HCT116 (cell line): ENCODE results near the gene SCFD2. TPM values are rescaled to one million over a fixed set of nuclear protein-coding genes. Genes with fewer than 3 reads are reported as not detected.

ENCODE experiments used
- ATAC-seq: fragments of 200-7000 bp; cut with Tn5 transposase; 2 replicates; pipeline ENCODE4 v1.9.1; 2020; ENCODE audit warnings: mild to moderate bottlenecking, moderate library complexity
- BruUV-seq: library from RNA; stranded (reverse); fragments of 400-500 nt; replicated peaks from 2 replicates; lab custom pipeline; 2021; lab: Mats Ljungman, UMichigan
- CTCF ChIA-PET: fragments of 300-600 bp; sonication (Branson Sonifier 250); formaldehyde crosslinking; loops from one replicate; lab custom pipeline; 2021; ENCODE audit warnings: antibody characterized with exemption; lab: Charles Lee
- POLR2A ChIA-PET: fragments of 300-600, 350-600 bp; sonication (Branson Sonifier 250); formaldehyde crosslinking; loops from one replicate; lab custom pipeline; 2021; ENCODE audit warnings: antibody characterized with exemption; lab: Charles Lee
- RAD21 ChIA-PET, 2 experiments: fragments of 300-600 bp; sonication (Branson Sonifier 250); formaldehyde crosslinking; loops; one replicate each; lab custom pipeline; 2023; ENCODE audit warnings: low total read pairs in 2 of 2; ENCODE audit not compliant: uncharacterized antibody in 2 of 2, unreplicated experiment in 2 of 2, low non-redundant PET in 1 of 2; lab: Charles Lee
- DNase-seq: peaks from one replicate; pipeline ENCODE4 v3.0.0-alpha.2; 2010; ENCODE audit warnings: low read depth, low spot score
- H2AFZ ChIP-seq: fragments of 200-600 bp; shearing (Covaris generic), sonication (generic); 2 replicates; pipeline ENCODE4 v1.6.1; 2017; ENCODE audit warnings: low read depth, mixed run types, mixed read lengths, antibody characterized with exemption, low read length; ENCODE audit not compliant: poor library complexity, severe bottlenecking
- H3K27ac ChIP-seq: 2 replicates; pipeline ENCODE4 v1.5.1; 2012; ENCODE audit warnings: low read depth, low read length
- H3K27me3 ChIP-seq: fragments of 200-600 bp; sonication (generic); 2 replicates; pipeline ENCODE4 v1.6.1; 2016; ENCODE audit warnings: mixed run types, low read length, mixed read lengths; ENCODE audit not compliant: insufficient read depth
- H3K36me3 ChIP-seq, 2 experiments: fragments of 200-500 bp in 1 of 2; fragments of 200-600 bp in 1 of 2; sonication (Bioruptor generic) in 1 of 2; sonication (generic) in 1 of 2; 2 replicates each; pipeline versions ENCODE4 v1.5.1 to v1.6.1; 2014 to 2016; ENCODE audit warnings: low read length in 2 of 2, inconsistent platforms in 1 of 2, mixed read lengths in 1 of 2, mixed run types in 1 of 2; ENCODE audit not compliant: insufficient read depth in 2 of 2, control insufficient read depth in 1 of 2
- H3K4me1 ChIP-seq, 2 experiments: fragments of 200-600 bp in 1 of 2; sonication (generic) in 1 of 2; 2 replicates each; pipeline versions ENCODE4 v1.5.1 to v1.6.1; 2012 to 2017; ENCODE audit warnings: low read length in 2 of 2, inconsistent platforms in 1 of 2, mild to moderate bottlenecking in 1 of 2, mixed read lengths in 1 of 2, mixed run types in 1 of 2, moderate library complexity in 1 of 2; ENCODE audit not compliant: insufficient read depth in 2 of 2, control insufficient read depth in 1 of 2
- H3K4me2 ChIP-seq: fragments of 200-600 bp; sonication (generic); 2 replicates; pipeline ENCODE4 v1.6.1; 2017; ENCODE audit warnings: mixed run types, low read length, mixed read lengths
- H3K4me3 ChIP-seq, 2 experiments: fragments of 200-600 bp in 1 of 2; sonication (generic) in 1 of 2; replicated peaks in 1 of 2; 2 replicates each; pipeline ENCODE4 v1.5.1; 2011 to 2016; ENCODE audit warnings: low read length in 2 of 2, control low read depth in 1 of 2, low read depth in 1 of 2, mild to moderate bottlenecking in 1 of 2, mixed read lengths in 1 of 2, mixed run types in 1 of 2
- H3K79me2 ChIP-seq: fragments of 200-600 bp; sonication (generic); 2 replicates; pipeline ENCODE4 v1.6.1; 2017; ENCODE audit warnings: mild to moderate bottlenecking, mixed run types, low read length, moderate library complexity, mixed read lengths; ENCODE audit not compliant: insufficient read depth
- H3K9ac ChIP-seq: fragments of 200-600 bp; sonication (generic); 2 replicates; pipeline ENCODE4 v1.6.1; 2016; ENCODE audit warnings: low read length, mixed read lengths
- H3K9me2 ChIP-seq: fragments of 200-600 bp; sonication (generic), shearing (Covaris generic); 2 replicates; pipeline ENCODE4 v1.6.1; 2017; ENCODE audit warnings: mixed run types, mild to moderate bottlenecking, moderate library complexity; ENCODE audit not compliant: insufficient read depth
- H3K9me3 ChIP-seq, 2 experiments: fragments of 200-500 bp in 1 of 2; fragments of 200-600 bp in 1 of 2; sonication (Bioruptor generic) in 1 of 2; sonication (generic) in 1 of 2; 2 replicates each; pipeline ENCODE4 v1.6.1; 2014 to 2017; ENCODE audit warnings: low read length in 2 of 2, mixed read lengths in 2 of 2, inconsistent platforms in 1 of 2, low read depth in 1 of 2, mild to moderate bottlenecking in 1 of 2, mixed run types in 1 of 2, moderate library complexity in 1 of 2; ENCODE audit not compliant: control insufficient read depth in 1 of 2, insufficient read depth in 1 of 2
- H4K20me1 ChIP-seq: fragments of 200-600 bp; sonication (generic), shearing (Covaris generic); 2 replicates; pipeline ENCODE4 v1.6.1; 2017; ENCODE audit warnings: mixed run types, mild to moderate bottlenecking, moderate library complexity; ENCODE audit not compliant: insufficient read depth
- ATF3 ChIP-seq: IDR thresholded peaks from 2 replicates; pipeline ENCODE4 v1.6.1; 2012
- CBX3 ChIP-seq: IDR thresholded peaks from 2 replicates; pipeline ENCODE4 v1.6.1; 2012; ENCODE audit warnings: low read depth
- CTCF ChIP-seq, 3 experiments: fragments of 200-600 bp in 1 of 3; sonication (generic) in 1 of 3; IDR thresholded peaks in 2 of 3; conservative IDR thresholded peaks in 1 of 3; 2 replicates each; pipeline ENCODE4 v1.5.1; 2012 to 2017; ENCODE audit warnings: low read depth in 2 of 3, low read length in 2 of 3, antibody characterized with exemption in 1 of 3, borderline replicate concordance in 1 of 3, control low read depth in 1 of 3, mild to moderate bottlenecking in 1 of 3, mixed read lengths in 1 of 3, mixed run types in 1 of 3, moderate library complexity in 1 of 3; ENCODE audit not compliant: insufficient read depth in 1 of 3
- EGR1 ChIP-seq: IDR thresholded peaks from 2 replicates; pipeline ENCODE4 v1.6.1; 2012; ENCODE audit warnings: low read depth
- ELF1 ChIP-seq: IDR thresholded peaks from 2 replicates; pipeline ENCODE4 v1.6.1; 2012; ENCODE audit warnings: low read depth, borderline replicate concordance
- EZH2 ChIP-seq: fragments of 200-600 bp; sonication (generic); IDR thresholded peaks from 2 replicates; pipeline ENCODE4 v1.6.1; 2017; ENCODE audit warnings: antibody characterized with exemption, mixed run types
- JUND ChIP-seq: IDR thresholded peaks from 2 replicates; pipeline ENCODE4 v1.6.1; 2012
- MAX ChIP-seq: IDR thresholded peaks from 2 replicates; pipeline ENCODE4 v1.6.1; 2012
- RAD21 ChIP-seq: IDR thresholded peaks from 2 replicates; pipeline ENCODE4 v1.6.1; 2012; ENCODE audit warnings: low read depth, mild to moderate bottlenecking
- SIN3A ChIP-seq: IDR thresholded peaks from 2 replicates; pipeline ENCODE4 v1.6.1; 2012; ENCODE audit warnings: low read depth
- SP1 ChIP-seq: IDR thresholded peaks from 2 replicates; pipeline ENCODE4 v1.6.1; 2012; ENCODE audit warnings: low read depth
- SRF ChIP-seq: IDR thresholded peaks from 2 replicates; pipeline ENCODE4 v1.6.1; 2012; ENCODE audit warnings: low read depth
- ZBTB33 ChIP-seq: IDR thresholded peaks from 2 replicates; pipeline ENCODE4 v1.6.1; 2011; ENCODE audit warnings: mild to moderate bottlenecking, low read length, moderate library complexity; ENCODE audit not compliant: insufficient replicate concordance; ENCODE audit errors: extremely low read depth
- ZFX ChIP-seq: fragments of 450-650 bp; IDR thresholded peaks from 2 replicates; pipeline ENCODE4 v1.6.1; 2017
- intact Hi-C: fragments of 100-400 bp; cut with micrococcal nuclease; formaldehyde crosslinking; loops from 2 replicates; pipeline ENCODE4 v1.10.0; 2022
- total RNA-seq: library from RNA; stranded (reverse); gene quantifications from one replicate; pipeline ENCODE4 v1.2.1, GENCODE V29; 2021; ENCODE audit not compliant: unreplicated experiment

The SCFD2 gene
- total RNA-seq, 1 experiment from 2014 or later = 13.6 TPM

- TF ChIP-seq CTCF (IDR thresholded peaks at IDR 0.05 in 2 of 3, conservative IDR thresholded peaks at IDR 0.05 in 1 of 3; ENCODE audit: borderline replicate concordance in 1 of 3, insufficient read depth in 1 of 3, low read depth in 2 of 3, low read length in 2 of 3) = no peak
- TF ChIP-seq SRF = no peak
- no peak for TF ChIP-seq SP1
- TF ChIP-seq CBX3 = no peak
Observed at GRCh38 chr4:53121264-53121865, 244.5 kb downstream of the SCFD2 start (continued).

GRCh38 chr4:53120778-53121177 lies 245.1 kb downstream of the SCFD2 start:
- ATAC-seq (no peak), DNase-seq (no peak)
- H3K9me3 ChIP-seq = no peaks in the 10 kb centered on the region
- POLR2A ChIA-PET = no interaction called here
- no peak overlapping the region for H3K9ac ChIP-seq
- BruUV-seq = no TSS peak
- no peaks in the 10 kb centered on the region for H3K27me3 ChIP-seq
- H3K4me3 ChIP-seq = no peak overlapping the region
- intact Hi-C loops = no loop called here
- H3K4me1 ChIP-seq = no peaks in the 10 kb centered on the region
- TF ChIP-seq ATF3 = no peak
- TF ChIP-seq SP1 = no peak
- TF ChIP-seq EZH2 = no peak
- TF ChIP-seq ELF1 = no peak
- TF ChIP-seq ZBTB33 = no peak
- TF ChIP-seq JUND = no peak
- no peak for TF ChIP-seq MAX
- TF ChIP-seq EGR1 = no peak
- no peak for TF ChIP-seq RAD21
- TF ChIP-seq CTCF (IDR thresholded peaks at IDR 0.05 in 2 of 3, conservative IDR thresholded peaks at IDR 0.05 in 1 of 3; ENCODE audit: borderline replicate concordance in 1 of 3, insufficient read depth in 1 of 3, low read depth in 2 of 3, low read length in 2 of 3) = no peak
- TF ChIP-seq ZFX = no peak
- TF ChIP-seq SIN3A = no peak
- no peaks in the 10 kb centered on the region for H3K79me2 ChIP-seq
- CTCF ChIA-PET = no interaction called here
- no peak overlapping the region for H3K4me2 ChIP-seq
- RAD21 ChIA-PET = no interaction called here
- no peaks in the 10 kb centered on the region for H4K20me1 ChIP-seq
- no peaks in the 10 kb centered on the region for H3K36me3 ChIP-seq
- H3K9me2 ChIP-seq = no peaks in the 10 kb centered on the region
- H2AFZ ChIP-seq = no peak overlapping the region
- no peak overlapping the region for H3K27ac ChIP-seq
